HK-2 (cell line): ENCODE results near the gene PTPN1.
A peak's percentile ranks its signal among the peaks of the same experiment; 100 is the strongest.
"Not testable (repeated sequence)": the region's sequence is repeated elsewhere in the genome, so short reads cannot be mapped to it uniquely, and the experiment has no call there.

ENCODE experiments used
- DNase-seq: peaks from one replicate; pipeline ENCODE4 v3.0.0-alpha.2; 2018; ENCODE audit not compliant: unreplicated experiment

PTPN1 gene

DNA sequence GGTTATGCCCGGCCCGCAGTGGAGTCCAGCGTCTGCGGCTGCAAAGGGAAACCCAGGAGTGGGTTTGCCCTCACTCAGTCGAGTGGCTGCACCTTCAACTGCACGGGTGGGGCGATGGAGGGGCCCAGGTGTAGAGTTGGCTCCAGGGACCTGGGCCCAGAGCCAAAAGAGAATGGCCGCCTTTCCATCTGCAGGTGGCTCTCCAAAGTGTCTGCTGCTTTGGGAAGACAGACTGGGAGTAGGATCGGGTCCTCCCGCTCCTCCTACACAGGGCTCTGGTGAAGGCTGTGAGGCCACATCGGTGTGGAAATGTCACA lies 80.1 kb downstream of the PTPN1 start:
- DNase-seq: no peak

- no peak for DNase-seq
These were observed 81.2 kb downstream of the PTPN1 start for GRCh38 chr20:50591233-50591852.

GRCh38 chr20:50592282-50593004 lies 82.3 kb downstream of the PTPN1 start:
- DNase-seq: no peak

- no peak for DNase-seq
These were observed 82.8 kb downstream of the PTPN1 start for GRCh38 chr20:50593005-50593335.

DNA sequence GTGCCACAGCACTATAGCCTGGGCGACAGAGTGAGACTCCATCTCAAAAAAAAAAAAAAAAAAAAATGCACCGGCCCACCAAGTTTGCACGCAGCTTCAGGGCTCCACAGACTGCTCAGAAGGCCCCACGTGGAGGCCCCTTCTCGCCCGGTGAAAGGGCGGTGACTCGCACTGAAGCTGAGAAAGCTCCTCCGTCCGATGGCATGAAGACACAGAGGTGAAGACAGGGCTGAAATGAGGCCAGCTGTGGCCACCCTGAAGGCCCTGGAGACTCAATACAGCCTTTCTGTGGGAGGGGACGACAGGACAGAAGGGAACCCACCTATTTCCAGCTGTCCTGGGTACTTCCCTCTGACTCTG lies 84.0 kb downstream of the PTPN1 start:
- DNase-seq: no peak

DNA sequence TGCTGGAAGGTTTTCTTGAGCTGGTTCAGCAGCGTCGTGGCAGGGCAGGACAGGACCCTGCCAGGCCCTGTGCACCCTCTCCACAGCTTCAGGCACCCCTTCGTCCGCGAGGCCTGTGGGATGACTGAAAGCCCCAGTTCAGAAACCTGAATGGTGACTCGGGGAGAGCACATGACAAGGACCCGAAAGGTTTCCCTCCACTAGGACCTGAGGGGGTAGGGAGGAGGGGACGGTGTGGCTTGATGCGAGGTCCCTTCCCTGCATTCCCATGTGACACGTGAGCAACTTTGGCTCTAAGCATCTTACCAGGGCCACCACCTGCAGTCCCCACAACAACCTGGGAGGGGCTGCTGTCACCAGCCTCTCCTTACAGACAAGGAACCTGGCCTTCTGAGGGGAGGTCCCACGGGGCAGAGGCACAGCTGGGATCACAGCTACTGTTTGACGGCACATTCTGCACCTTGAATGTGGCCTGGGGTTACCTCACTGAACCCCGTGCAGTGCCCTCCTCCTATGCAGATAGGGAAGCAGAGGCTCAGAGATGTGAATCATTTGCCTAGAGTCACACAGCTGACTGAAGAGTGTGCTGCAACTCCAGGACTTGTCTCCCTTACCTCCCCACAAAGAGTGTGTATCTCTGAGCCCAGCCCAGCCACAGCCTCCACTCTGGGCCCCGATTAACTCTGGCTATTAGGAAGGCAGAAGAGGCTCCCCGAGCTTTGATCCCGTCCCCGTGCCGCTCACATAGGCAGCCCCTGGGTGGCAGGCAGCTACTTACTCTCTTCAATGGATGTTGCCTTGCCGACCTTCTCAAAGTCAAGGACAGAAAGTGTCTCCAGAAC lies 84.6 kb downstream of the PTPN1 start:
- no peak for DNase-seq

DNA sequence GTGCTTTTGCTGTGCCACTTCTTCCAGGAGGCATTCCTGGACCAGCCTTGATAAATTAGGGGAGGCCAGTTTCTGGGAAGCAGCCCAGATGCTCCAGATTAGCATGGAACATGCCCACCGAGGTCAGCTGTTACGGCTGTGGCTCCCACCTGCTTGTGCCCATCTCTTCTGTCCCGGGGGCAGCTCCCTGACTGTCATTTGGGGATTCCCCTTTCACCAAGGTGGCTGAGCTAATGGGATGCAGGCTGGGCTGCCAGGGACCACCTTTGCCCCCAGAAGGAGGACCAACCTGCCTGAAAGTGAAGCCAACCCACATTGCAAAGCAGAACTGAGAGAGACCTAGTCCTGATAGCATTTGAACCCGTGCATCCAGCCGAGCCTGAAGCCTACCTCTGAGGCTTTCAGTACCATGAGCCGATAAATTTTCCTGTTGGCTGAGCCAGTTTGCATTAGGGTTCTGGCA lies 85.3 kb downstream of the PTPN1 start:
- no peak for DNase-seq

- DNase-seq: peak; percentile 46
These were observed 86.0 kb downstream of the PTPN1 start for GRCh38 chr20:50595988-50596693.

DNA sequence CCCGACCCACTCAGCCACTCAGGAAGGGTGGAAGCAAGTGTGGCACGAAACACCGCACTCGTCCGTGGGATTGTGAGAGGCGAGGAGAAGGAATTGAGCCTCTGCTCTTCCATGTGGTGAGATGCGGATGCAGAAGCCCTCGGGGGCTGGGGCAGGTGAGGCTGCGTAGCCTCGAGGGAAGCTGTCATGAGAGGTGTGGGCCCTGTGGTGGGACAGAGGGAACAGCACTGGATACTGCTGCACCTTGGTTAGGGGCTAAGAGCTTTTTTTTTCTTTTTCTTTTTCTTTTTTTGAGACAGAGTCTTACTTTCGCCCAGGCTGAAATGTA lies 86.5 kb downstream of the PTPN1 start:
- no peak for DNase-seq

GRCh38 chr20:50597406-50597969 lies 87.3 kb downstream of the PTPN1 start:
- peak; percentile 38 for DNase-seq

- DNase-seq: no peak
These were observed 87.9 kb downstream of the PTPN1 start for GRCh38 chr20:50598074-50598473.

DNA sequence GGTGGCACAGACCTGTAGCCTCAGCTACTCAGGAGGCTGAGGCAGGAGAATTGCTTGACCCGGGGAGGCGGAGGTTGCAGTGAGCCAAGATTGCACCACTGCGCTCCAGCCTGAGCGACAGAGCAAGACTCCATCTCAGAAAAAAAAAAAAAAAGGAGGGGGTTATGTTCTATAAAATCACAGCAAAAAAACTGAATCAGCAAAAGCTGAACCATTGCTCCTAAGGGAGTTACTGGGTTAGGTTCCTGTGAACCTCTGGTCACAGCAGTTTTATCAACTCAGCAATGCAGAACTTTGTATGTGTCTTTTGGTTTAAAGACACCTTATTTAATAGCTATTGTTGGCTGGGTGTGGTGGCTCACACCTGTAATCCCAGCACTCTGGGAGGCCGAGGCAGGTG lies 88.6 kb downstream of the PTPN1 start:
- not testable (repeated sequence) for DNase-seq

DNA sequence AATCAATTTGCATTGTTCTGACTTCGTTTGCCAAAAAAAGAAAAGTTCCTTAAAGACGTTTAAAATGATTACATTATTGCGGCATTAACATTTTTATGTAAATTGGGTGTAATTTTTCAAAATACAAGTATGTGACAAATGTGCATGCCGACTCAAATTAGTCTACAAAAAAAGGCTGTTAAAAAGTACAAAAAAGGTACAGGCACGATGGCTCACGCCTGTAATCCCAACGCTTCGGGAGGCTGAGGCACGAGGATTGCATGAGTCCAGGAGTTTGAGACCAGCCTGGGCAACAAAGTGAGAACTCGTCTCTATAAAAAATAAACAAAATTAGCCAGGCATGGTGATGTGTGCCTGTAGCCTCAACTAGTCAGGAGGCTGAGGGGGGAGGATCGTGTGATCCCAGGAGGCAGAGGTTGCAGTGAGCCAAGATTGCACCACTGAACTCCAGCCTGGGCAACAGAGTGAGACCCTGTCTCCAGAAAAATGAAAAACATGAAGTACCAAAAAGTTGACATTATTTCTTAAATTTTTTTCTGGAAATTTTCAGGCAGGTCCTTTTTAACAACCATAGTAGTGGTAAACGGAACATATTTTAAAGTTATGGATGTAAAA lies 90.2 kb downstream of the PTPN1 start:
- no peak for DNase-seq

- DNase-seq: no peak
These were observed 91.6 kb downstream of the PTPN1 start for GRCh38 chr20:50601511-50602431.

DNA sequence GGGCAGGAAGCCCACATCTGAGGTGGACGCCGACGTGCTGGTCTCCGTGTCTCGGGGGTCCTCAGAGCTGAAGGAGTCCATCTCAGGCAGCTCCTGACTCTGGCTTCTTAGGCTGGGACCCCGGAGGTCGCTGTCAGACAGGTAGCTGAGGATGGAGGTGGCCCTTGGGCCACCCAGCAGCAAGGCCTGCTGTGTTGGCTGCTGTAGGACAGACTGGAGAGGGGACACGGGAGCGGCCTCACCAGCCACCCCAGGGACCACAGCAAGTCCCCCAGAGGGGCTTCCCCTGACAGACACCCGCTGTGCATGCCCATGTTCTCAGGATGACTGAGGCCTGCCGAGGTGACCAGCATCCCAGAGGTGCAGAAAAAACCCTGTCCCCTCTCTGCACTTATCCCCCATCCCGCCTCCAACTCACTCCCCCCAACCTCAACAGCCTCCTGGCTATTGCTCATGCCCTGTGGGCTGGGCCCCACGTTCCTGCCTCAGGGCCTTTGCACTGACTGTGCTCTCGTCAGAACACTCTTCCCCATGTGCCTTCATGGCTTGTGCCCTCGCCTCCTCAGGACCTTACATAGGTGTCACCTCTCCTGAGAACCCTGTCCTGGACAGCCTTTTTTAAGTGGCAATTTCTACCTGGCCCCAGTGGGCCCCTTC lies 92.4 kb downstream of the PTPN1 start:
- no peak for DNase-seq

DNA sequence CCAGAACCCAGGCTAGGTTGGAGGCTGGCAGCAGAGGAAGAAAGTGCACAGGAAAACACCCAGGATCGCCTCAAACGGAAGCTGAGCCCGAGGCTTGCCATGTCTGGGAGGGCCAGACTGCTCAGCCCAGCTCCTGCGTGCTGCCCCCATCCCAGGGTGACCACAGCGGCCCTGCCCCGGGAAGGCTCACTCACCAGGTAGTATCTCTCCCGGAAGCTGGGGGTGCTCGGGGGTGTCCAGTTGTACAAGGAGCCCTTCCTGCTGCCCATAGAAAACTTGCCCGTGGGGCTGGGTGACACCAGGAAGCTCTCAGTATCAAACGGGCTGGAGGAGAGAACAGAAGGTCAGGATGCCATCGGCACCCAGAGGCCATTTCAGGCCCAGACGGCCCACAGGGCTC lies 94.3 kb downstream of the PTPN1 start:
- DNase-seq: no peak

DNA sequence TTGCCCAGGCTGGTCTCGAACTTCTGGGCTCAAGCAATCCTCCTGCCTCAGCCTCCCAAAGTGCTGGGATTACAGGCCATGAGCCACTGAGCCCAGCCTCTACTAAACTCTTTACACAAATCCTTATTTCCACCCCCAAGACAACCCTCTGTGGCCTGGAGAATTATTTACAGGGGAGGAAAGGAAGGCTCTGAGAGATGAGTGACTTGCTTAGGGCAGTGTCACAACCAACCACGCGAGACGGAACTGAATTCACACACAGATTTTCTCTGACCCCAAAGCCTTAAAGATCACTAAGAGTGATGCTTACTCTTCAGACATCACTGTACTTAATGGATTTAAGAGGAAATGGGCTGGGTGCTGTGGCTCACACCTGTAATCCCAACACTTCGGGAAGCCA lies 95.0 kb downstream of the PTPN1 start:
- DNase-seq: no peak

DNA sequence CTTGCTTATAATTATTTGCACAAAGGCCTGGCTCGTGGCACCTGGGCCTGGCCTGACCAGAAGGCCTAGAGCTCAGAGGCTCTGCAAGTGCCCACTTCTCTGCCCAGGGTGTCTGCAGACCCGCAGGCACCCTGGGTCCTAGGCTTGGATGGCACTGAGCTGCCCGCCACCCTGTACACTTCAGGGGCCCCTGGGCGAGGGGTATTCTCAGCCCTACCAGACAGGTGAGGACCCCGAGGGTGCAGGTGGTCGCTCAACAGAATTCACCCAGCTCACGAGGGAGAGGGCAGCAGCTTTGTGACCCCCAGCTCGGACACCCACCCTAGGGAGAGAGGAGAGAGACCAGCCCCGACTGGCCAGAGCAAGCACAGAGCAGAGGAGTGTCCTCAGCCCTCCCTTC lies 97.3 kb downstream of the PTPN1 start:
- no peak for DNase-seq

DNA sequence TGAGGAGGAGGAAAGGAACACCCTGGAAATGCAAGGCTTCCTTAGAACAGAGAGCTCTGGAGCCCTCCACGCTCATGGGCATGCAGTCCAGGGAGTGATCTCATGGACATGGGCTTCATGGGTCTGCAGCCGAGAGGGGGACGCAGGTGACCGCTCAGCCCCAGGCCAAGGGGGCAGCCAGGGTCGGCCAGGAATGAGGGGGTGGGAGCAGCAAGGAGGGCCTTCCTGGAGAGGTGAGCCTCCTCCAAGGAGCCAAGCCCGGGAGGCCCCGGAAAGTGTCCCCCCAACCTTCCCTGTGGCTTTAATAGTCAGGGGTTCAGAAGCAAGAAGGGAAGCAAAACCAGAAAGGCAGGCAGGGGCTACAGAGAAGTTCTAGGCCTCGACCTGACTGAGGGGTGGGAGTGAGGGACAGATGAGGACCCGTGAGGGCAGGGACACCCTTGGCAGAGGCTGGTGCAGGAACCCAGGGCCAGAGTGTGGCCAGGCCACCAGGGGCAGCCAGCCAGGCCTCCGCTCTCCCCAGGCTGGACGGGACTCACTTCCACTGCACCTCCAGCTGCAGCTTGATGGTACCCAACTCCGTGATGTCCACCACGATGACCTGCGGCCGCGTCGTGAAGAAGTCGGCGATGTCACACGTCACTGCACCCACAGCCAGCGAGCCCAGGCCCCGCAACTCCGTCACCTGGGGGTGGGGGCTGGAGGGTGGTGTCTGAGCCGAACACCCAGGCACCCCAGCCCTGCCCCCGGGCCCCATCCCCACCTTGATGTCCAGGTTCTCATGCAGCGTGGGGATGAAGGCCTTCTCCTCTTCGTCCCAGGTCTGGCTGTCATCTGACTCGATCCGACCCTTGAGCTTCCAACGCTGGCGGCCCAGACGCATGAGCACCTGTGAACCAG lies 97.9 kb downstream of the PTPN1 start:
- DNase-seq: no peak
